HCT116 (cell line): ENCODE data around the gene DEGS1. TPM values are rescaled to one million over a fixed set of nuclear protein-coding genes. Genes with fewer than 3 reads are reported as not detected.

Source experiments
- ATAC-seq: fragments of 200-7000 bp; cut with Tn5 transposase; 2 replicates; pipeline ENCODE4 v1.9.1; 2020; ENCODE audit warnings: mild to moderate bottlenecking, moderate library complexity
- BruUV-seq: library from RNA; stranded (reverse); fragments of 400-500 nt; replicated peaks from 2 replicates; lab custom pipeline; 2021; lab: Mats Ljungman, UMichigan
- CTCF ChIA-PET: fragments of 300-600 bp; sonication (Branson Sonifier 250); formaldehyde crosslinking; loops from one replicate; lab custom pipeline; 2021; ENCODE audit warnings: antibody characterized with exemption; lab: Charles Lee
- POLR2A ChIA-PET: fragments of 300-600, 350-600 bp; sonication (Branson Sonifier 250); formaldehyde crosslinking; loops from one replicate; lab custom pipeline; 2021; ENCODE audit warnings: antibody characterized with exemption; lab: Charles Lee
- RAD21 ChIA-PET, 2 experiments: fragments of 300-600 bp; sonication (Branson Sonifier 250); formaldehyde crosslinking; loops; one replicate each; lab custom pipeline; 2023; ENCODE audit warnings: low total read pairs in 2 of 2; ENCODE audit not compliant: uncharacterized antibody in 2 of 2, unreplicated experiment in 2 of 2, low non-redundant PET in 1 of 2; lab: Charles Lee
- DNase-seq: peaks from one replicate; pipeline ENCODE4 v3.0.0-alpha.2; 2010; ENCODE audit warnings: low read depth, low spot score
- H2AFZ ChIP-seq: fragments of 200-600 bp; shearing (Covaris generic), sonication (generic); 2 replicates; pipeline ENCODE4 v1.6.1; 2017; ENCODE audit warnings: low read depth, mixed run types, mixed read lengths, antibody characterized with exemption, low read length; ENCODE audit not compliant: poor library complexity, severe bottlenecking
- H3K27ac ChIP-seq: 2 replicates; pipeline ENCODE4 v1.5.1; 2012; ENCODE audit warnings: low read depth, low read length
- H3K27me3 ChIP-seq: fragments of 200-600 bp; sonication (generic); 2 replicates; pipeline ENCODE4 v1.6.1; 2016; ENCODE audit warnings: mixed run types, low read length, mixed read lengths; ENCODE audit not compliant: insufficient read depth
- H3K36me3 ChIP-seq, 2 experiments: fragments of 200-500 bp in 1 of 2; fragments of 200-600 bp in 1 of 2; sonication (Bioruptor generic) in 1 of 2; sonication (generic) in 1 of 2; 2 replicates each; pipeline versions ENCODE4 v1.5.1 to v1.6.1; 2014 to 2016; ENCODE audit warnings: low read length in 2 of 2, inconsistent platforms in 1 of 2, mixed read lengths in 1 of 2, mixed run types in 1 of 2; ENCODE audit not compliant: insufficient read depth in 2 of 2, control insufficient read depth in 1 of 2
- H3K4me1 ChIP-seq, 2 experiments: fragments of 200-600 bp in 1 of 2; sonication (generic) in 1 of 2; 2 replicates each; pipeline versions ENCODE4 v1.5.1 to v1.6.1; 2012 to 2017; ENCODE audit warnings: low read length in 2 of 2, inconsistent platforms in 1 of 2, mild to moderate bottlenecking in 1 of 2, mixed read lengths in 1 of 2, mixed run types in 1 of 2, moderate library complexity in 1 of 2; ENCODE audit not compliant: insufficient read depth in 2 of 2, control insufficient read depth in 1 of 2
- H3K4me2 ChIP-seq: fragments of 200-600 bp; sonication (generic); 2 replicates; pipeline ENCODE4 v1.6.1; 2017; ENCODE audit warnings: mixed run types, low read length, mixed read lengths
- H3K4me3 ChIP-seq, 2 experiments: fragments of 200-600 bp in 1 of 2; sonication (generic) in 1 of 2; replicated peaks in 1 of 2; 2 replicates each; pipeline ENCODE4 v1.5.1; 2011 to 2016; ENCODE audit warnings: low read length in 2 of 2, control low read depth in 1 of 2, low read depth in 1 of 2, mild to moderate bottlenecking in 1 of 2, mixed read lengths in 1 of 2, mixed run types in 1 of 2
- H3K79me2 ChIP-seq: fragments of 200-600 bp; sonication (generic); 2 replicates; pipeline ENCODE4 v1.6.1; 2017; ENCODE audit warnings: mild to moderate bottlenecking, mixed run types, low read length, moderate library complexity, mixed read lengths; ENCODE audit not compliant: insufficient read depth
- H3K9ac ChIP-seq: fragments of 200-600 bp; sonication (generic); 2 replicates; pipeline ENCODE4 v1.6.1; 2016; ENCODE audit warnings: low read length, mixed read lengths
- H3K9me2 ChIP-seq: fragments of 200-600 bp; sonication (generic), shearing (Covaris generic); 2 replicates; pipeline ENCODE4 v1.6.1; 2017; ENCODE audit warnings: mixed run types, mild to moderate bottlenecking, moderate library complexity; ENCODE audit not compliant: insufficient read depth
- H3K9me3 ChIP-seq, 2 experiments: fragments of 200-500 bp in 1 of 2; fragments of 200-600 bp in 1 of 2; sonication (Bioruptor generic) in 1 of 2; sonication (generic) in 1 of 2; 2 replicates each; pipeline ENCODE4 v1.6.1; 2014 to 2017; ENCODE audit warnings: low read length in 2 of 2, mixed read lengths in 2 of 2, inconsistent platforms in 1 of 2, low read depth in 1 of 2, mild to moderate bottlenecking in 1 of 2, mixed run types in 1 of 2, moderate library complexity in 1 of 2; ENCODE audit not compliant: control insufficient read depth in 1 of 2, insufficient read depth in 1 of 2
- H4K20me1 ChIP-seq: fragments of 200-600 bp; sonication (generic), shearing (Covaris generic); 2 replicates; pipeline ENCODE4 v1.6.1; 2017; ENCODE audit warnings: mixed run types, mild to moderate bottlenecking, moderate library complexity; ENCODE audit not compliant: insufficient read depth
- CEBPB ChIP-seq: IDR thresholded peaks from 2 replicates; pipeline ENCODE4 v1.6.1; 2012; ENCODE audit warnings: low read depth
- EGR1 ChIP-seq: IDR thresholded peaks from 2 replicates; pipeline ENCODE4 v1.6.1; 2012; ENCODE audit warnings: low read depth
- ELF1 ChIP-seq: IDR thresholded peaks from 2 replicates; pipeline ENCODE4 v1.6.1; 2012; ENCODE audit warnings: low read depth, borderline replicate concordance
- EZH2 ChIP-seq: fragments of 200-600 bp; sonication (generic); IDR thresholded peaks from 2 replicates; pipeline ENCODE4 v1.6.1; 2017; ENCODE audit warnings: antibody characterized with exemption, mixed run types
- EZH2phosphoT487 ChIP-seq: fragments of 200-600 bp; IDR thresholded peaks from 2 replicates; pipeline ENCODE4 v1.6.1; 2018; ENCODE audit warnings: antibody characterized with exemption, borderline replicate concordance
- FOSL1 ChIP-seq: IDR thresholded peaks from 2 replicates; pipeline ENCODE4 v1.6.1; 2012; ENCODE audit warnings: low read depth
- JUND ChIP-seq: IDR thresholded peaks from 2 replicates; pipeline ENCODE4 v1.6.1; 2012
- POLR2A ChIP-seq: IDR thresholded peaks from 2 replicates; pipeline ENCODE4 v1.7.0; 2011; ENCODE audit warnings: borderline replicate concordance; ENCODE audit not compliant: insufficient read depth, insufficient read length; ENCODE audit errors: extremely low read depth
- POLR2AphosphoS5 ChIP-seq: IDR thresholded peaks from 2 replicates; pipeline ENCODE4 v1.6.1; 2011; ENCODE audit warnings: mild to moderate bottlenecking, low read depth, low read length, moderate library complexity
- RAD21 ChIP-seq: IDR thresholded peaks from 2 replicates; pipeline ENCODE4 v1.6.1; 2012; ENCODE audit warnings: low read depth, mild to moderate bottlenecking
- SP1 ChIP-seq: IDR thresholded peaks from 2 replicates; pipeline ENCODE4 v1.6.1; 2012; ENCODE audit warnings: low read depth
- YY1 ChIP-seq: IDR thresholded peaks from 2 replicates; pipeline ENCODE4 v1.6.1; 2011; ENCODE audit warnings: low read length, low read depth, moderate library complexity, mild to moderate bottlenecking; ENCODE audit not compliant: insufficient replicate concordance; ENCODE audit errors: extremely low read depth
- intact Hi-C: fragments of 100-400 bp; cut with micrococcal nuclease; formaldehyde crosslinking; loops from 2 replicates; pipeline ENCODE4 v1.10.0; 2022
- total RNA-seq: library from RNA; stranded (reverse); gene quantifications from one replicate; pipeline ENCODE4 v1.2.1, GENCODE V29; 2021; ENCODE audit not compliant: unreplicated experiment
- TF ChIP-seq, protein P1 (sequence below), 3 experiments: fragments of 200-600 bp in 1 of 3; sonication (generic) in 1 of 3; IDR thresholded peaks in 2 of 3; conservative IDR thresholded peaks in 1 of 3; 2 replicates each; pipeline ENCODE4 v1.5.1; 2012 to 2017; ENCODE audit warnings: low read depth in 2 of 3, low read length in 2 of 3, antibody characterized with exemption in 1 of 3, borderline replicate concordance in 1 of 3, control low read depth in 1 of 3, mild to moderate bottlenecking in 1 of 3, mixed read lengths in 1 of 3, mixed run types in 1 of 3, moderate library complexity in 1 of 3; ENCODE audit not compliant: insufficient read depth in 1 of 3
- TF ChIP-seq, protein P2 (sequence below): IDR thresholded peaks from 2 replicates; pipeline ENCODE4 v1.6.1; 2012
- TF ChIP-seq, protein P3 (sequence below): IDR thresholded peaks from 2 replicates; pipeline ENCODE4 v1.6.1; 2012; ENCODE audit warnings: low read depth
- TF ChIP-seq, protein P4 (sequence below): IDR thresholded peaks from 2 replicates; pipeline ENCODE4 v1.6.1; 2011; ENCODE audit warnings: mild to moderate bottlenecking, low read length, moderate library complexity; ENCODE audit not compliant: insufficient replicate concordance; ENCODE audit errors: extremely low read depth
- TF ChIP-seq, protein P5 (sequence below): IDR thresholded peaks from 2 replicates; pipeline ENCODE4 v1.6.1; 2012

The DEGS1 gene
- total RNA-seq, 1 experiment from 2014 or later: 23.1 TPM

DNA sequence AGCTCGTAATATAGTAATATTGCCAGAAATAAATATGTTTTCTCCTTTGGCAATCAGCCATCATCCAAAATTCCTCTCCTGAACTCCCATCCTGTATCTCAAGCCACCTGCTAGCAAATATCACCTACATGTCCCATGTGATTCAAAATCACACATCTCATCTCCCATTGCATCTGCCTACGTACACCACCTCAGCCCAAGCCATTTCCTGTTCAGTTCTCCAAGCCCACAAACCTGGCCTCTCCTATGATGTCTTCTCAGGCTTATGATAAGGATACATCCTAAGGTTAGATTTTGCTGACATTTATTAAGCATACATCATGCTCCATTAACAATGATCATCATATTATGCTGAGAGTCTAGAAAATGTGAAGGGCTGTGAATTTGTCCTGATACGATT, 31.9 kb upstream of the DEGS1 start (continued):
- TF ChIP-seq, protein P1, sequence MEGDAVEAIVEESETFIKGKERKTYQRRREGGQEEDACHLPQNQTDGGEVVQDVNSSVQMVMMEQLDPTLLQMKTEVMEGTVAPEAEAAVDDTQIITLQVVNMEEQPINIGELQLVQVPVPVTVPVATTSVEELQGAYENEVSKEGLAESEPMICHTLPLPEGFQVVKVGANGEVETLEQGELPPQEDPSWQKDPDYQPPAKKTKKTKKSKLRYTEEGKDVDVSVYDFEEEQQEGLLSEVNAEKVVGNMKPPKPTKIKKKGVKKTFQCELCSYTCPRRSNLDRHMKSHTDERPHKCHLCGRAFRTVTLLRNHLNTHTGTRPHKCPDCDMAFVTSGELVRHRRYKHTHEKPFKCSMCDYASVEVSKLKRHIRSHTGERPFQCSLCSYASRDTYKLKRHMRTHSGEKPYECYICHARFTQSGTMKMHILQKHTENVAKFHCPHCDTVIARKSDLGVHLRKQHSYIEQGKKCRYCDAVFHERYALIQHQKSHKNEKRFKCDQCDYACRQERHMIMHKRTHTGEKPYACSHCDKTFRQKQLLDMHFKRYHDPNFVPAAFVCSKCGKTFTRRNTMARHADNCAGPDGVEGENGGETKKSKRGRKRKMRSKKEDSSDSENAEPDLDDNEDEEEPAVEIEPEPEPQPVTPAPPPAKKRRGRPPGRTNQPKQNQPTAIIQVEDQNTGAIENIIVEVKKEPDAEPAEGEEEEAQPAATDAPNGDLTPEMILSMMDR (IDR thresholded peaks at IDR 0.05 in 2 of 3, conservative IDR thresholded peaks at IDR 0.05 in 1 of 3; ENCODE audit: borderline replicate concordance in 1 of 3, insufficient read depth in 1 of 3, low read depth in 2 of 3, low read length in 2 of 3): no peak
- no peak for TF ChIP-seq POLR2AphosphoS5
- no peak for TF ChIP-seq FOSL1
- TF ChIP-seq, protein P2, sequence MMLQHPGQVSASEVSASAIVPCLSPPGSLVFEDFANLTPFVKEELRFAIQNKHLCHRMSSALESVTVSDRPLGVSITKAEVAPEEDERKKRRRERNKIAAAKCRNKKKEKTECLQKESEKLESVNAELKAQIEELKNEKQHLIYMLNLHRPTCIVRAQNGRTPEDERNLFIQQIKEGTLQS: no peak
- TF ChIP-seq ELF1: no peak
- TF ChIP-seq, protein P3, sequence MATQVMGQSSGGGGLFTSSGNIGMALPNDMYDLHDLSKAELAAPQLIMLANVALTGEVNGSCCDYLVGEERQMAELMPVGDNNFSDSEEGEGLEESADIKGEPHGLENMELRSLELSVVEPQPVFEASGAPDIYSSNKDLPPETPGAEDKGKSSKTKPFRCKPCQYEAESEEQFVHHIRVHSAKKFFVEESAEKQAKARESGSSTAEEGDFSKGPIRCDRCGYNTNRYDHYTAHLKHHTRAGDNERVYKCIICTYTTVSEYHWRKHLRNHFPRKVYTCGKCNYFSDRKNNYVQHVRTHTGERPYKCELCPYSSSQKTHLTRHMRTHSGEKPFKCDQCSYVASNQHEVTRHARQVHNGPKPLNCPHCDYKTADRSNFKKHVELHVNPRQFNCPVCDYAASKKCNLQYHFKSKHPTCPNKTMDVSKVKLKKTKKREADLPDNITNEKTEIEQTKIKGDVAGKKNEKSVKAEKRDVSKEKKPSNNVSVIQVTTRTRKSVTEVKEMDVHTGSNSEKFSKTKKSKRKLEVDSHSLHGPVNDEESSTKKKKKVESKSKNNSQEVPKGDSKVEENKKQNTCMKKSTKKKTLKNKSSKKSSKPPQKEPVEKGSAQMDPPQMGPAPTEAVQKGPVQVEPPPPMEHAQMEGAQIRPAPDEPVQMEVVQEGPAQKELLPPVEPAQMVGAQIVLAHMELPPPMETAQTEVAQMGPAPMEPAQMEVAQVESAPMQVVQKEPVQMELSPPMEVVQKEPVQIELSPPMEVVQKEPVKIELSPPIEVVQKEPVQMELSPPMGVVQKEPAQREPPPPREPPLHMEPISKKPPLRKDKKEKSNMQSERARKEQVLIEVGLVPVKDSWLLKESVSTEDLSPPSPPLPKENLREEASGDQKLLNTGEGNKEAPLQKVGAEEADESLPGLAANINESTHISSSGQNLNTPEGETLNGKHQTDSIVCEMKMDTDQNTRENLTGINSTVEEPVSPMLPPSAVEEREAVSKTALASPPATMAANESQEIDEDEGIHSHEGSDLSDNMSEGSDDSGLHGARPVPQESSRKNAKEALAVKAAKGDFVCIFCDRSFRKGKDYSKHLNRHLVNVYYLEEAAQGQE: no peak
- no peak for TF ChIP-seq SP1
- no peak for TF ChIP-seq POLR2A

DNA sequence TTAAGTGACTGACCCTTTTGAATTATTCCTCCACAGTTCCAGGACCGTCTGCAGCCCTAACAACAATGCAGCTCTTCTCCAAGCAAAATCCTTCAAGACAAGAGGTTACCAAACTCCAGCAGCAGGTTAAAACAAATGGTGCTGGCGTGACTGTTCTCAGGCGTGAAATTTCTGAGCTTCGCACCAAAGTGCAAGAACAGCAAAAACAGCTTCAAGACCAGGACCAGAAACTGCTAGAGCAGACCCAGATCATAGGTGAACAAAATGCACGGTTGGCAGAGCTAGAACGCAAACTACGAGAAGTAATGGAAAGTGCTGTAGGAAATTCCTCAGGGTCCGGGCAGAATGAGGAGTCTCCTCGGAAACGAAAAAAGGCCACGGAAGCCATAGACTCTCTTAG, 25.7 kb upstream of the DEGS1 start:
- POLR2A ChIA-PET: no interaction called here
- no peak overlapping the region for H3K9ac ChIP-seq
- H3K27me3 ChIP-seq: no peaks in the 10 kb centered on the region
- H4K20me1 ChIP-seq: no peaks in the 10 kb centered on the region
- DNase-seq (no peak), ATAC-seq (no peak)
- BruUV-seq: no TSS peak
- H3K36me3 ChIP-seq: peaks cover 21 to 26% of the 10 kb centered on the region in 2 experiments; a peak in 3 of 4 replicates
- H3K9me2 ChIP-seq: no peaks in the 10 kb centered on the region
- no peaks in the 10 kb centered on the region for H3K79me2 ChIP-seq
- H3K9me3 ChIP-seq: no peaks in the 10 kb centered on the region
- intact Hi-C loops: no loop called here
- CTCF ChIA-PET: no interaction called here
- RAD21 ChIA-PET: no interaction called here
- no peak overlapping the region for H3K4me3 ChIP-seq
- H3K4me2 ChIP-seq: no peak overlapping the region
- H2AFZ ChIP-seq: no peak overlapping the region
- H3K27ac ChIP-seq: no peak overlapping the region
- TF ChIP-seq POLR2AphosphoS5: no peak
- TF ChIP-seq, protein P4, sequence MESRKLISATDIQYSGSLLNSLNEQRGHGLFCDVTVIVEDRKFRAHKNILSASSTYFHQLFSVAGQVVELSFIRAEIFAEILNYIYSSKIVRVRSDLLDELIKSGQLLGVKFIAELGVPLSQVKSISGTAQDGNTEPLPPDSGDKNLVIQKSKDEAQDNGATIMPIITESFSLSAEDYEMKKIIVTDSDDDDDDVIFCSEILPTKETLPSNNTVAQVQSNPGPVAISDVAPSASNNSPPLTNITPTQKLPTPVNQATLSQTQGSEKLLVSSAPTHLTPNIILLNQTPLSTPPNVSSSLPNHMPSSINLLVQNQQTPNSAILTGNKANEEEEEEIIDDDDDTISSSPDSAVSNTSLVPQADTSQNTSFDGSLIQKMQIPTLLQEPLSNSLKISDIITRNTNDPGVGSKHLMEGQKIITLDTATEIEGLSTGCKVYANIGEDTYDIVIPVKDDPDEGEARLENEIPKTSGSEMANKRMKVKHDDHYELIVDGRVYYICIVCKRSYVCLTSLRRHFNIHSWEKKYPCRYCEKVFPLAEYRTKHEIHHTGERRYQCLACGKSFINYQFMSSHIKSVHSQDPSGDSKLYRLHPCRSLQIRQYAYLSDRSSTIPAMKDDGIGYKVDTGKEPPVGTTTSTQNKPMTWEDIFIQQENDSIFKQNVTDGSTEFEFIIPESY: no peak
- TF ChIP-seq ELF1: no peak
- TF ChIP-seq JUND: no peak
- TF ChIP-seq EZH2: no peak
- TF ChIP-seq RAD21: no peak
- no peak for TF ChIP-seq YY1
- no peak for TF ChIP-seq CEBPB
- TF ChIP-seq EGR1: no peak
- TF ChIP-seq, protein P5, sequence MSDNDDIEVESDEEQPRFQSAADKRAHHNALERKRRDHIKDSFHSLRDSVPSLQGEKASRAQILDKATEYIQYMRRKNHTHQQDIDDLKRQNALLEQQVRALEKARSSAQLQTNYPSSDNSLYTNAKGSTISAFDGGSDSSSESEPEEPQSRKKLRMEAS: no peak
- TF ChIP-seq FOSL1: no peak
- TF ChIP-seq, protein P2: no peak
- TF ChIP-seq EZH2phosphoT487: no peak
- H3K4me1 ChIP-seq: no peaks in the 10 kb centered on the region
